HFFc6 (cell line): ENCODE results near the gene TRMU. TPM values are rescaled to one million over a fixed set of nuclear protein-coding genes. Genes with fewer than 3 reads are reported as not detected.

ENCODE experiments used
- DNase-seq: peaks from one replicate; pipeline ENCODE4 v3.0.0-alpha.2; 2018
- H3K27ac Mint-ChIP-seq: 2 replicates; pipeline ENCODE4 v1.8.0; 2020; ENCODE audit warnings: mild to moderate bottlenecking, mixed read lengths
- H3K27me3 Mint-ChIP-seq: 2 replicates; pipeline ENCODE4 v1.8.0; 2021; ENCODE audit warnings: mild to moderate bottlenecking, moderate library complexity, mixed read lengths; ENCODE audit not compliant: insufficient read depth
- H3K36me3 Mint-ChIP-seq: 2 replicates; pipeline ENCODE4 v1.8.0; 2021; ENCODE audit warnings: low read depth, mixed read lengths
- H3K4me1 Mint-ChIP-seq: 2 replicates; pipeline ENCODE4 v1.8.0; 2020; ENCODE audit warnings: low read depth, mixed read lengths
- H3K4me3 Mint-ChIP-seq: 2 replicates; pipeline ENCODE4 v1.8.0; 2020; ENCODE audit warnings: mild to moderate bottlenecking, moderate library complexity, mixed read lengths
- H3K9me3 Mint-ChIP-seq: 2 replicates; pipeline ENCODE4 v1.8.0; 2020; ENCODE audit warnings: mild to moderate bottlenecking, mixed read lengths
- total RNA-seq, 6 experiments: library from RNA; stranded (reverse); fragmentation: NEBNext Ultra II Directional; extraction: Animal tissue kit (Norgen Biotek cat#: 25700); gene quantifications; 2 replicates in 1 of 6; 3 replicates in 5 of 6; pipeline ENCODE4 v1.2.3, GENCODE V29; 2021
- TF ChIP-seq, protein P1 (sequence below): fragments of 200-600 bp; sonication (generic); IDR thresholded peaks from 2 replicates; pipeline ENCODE4 v1.5.0; 2021; ENCODE audit warnings: antibody characterized with exemption, mild to moderate bottlenecking

TRMU gene
- total RNA-seq, 6 experiments from 2014 or later: 26.4 to 36.4 (median 32.4) TPM

DNA sequence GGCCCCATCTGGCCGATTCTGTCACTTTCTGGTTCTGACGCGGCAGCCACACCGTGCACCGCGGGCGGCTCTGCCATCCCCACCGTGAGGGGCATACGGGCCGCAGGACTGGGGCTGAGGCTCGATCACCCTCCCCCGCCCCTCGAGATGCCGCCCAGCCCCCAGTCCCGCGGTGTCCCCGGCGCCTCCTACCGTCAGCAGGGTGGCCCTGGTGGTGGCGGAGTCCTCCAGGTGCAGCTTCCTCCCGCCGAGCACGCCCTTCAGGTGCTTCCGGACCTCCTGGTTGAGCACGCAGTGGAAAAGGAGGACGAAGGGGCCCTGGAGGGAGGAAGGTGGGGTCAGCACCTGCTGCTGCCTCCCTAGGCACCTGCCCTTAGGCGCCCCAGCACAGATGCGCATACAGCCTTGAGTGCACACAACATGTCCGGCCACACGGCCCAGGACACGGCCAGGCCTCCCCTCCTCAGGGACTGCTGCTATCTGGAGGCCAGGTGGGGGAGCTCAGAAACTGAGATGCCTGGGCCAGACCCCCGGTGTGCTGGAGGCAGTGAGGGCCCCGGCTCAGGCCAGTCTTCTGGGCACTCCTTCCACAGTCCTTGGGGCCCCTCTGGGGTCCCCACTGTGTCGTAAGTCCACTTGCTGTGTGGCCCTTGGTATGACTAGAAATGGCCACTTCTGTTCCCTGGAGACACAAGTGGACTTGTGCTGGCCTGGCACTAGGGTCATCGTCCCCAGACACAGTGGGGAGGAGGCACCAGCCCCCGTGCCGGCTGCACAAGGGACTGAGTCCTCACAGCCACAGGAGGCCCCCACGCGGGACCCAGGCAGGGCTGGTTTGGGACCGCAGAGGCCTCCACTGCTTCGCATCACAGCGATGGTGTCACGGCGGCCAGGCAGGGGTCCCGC, 31.5 kb downstream of the TRMU start:
- H3K27me3 Mint-ChIP-seq: no peaks in the 10 kb centered on the region; the same call in 1 of the 2 replicates
- no peak for DNase-seq
- H3K36me3 Mint-ChIP-seq: no peaks in the 10 kb centered on the region
- no peak overlapping the region for H3K4me3 Mint-ChIP-seq
- no peaks in the 10 kb centered on the region for H3K9me3 Mint-ChIP-seq
- H3K27ac Mint-ChIP-seq: no peak overlapping the region
- TF ChIP-seq, protein P1, sequence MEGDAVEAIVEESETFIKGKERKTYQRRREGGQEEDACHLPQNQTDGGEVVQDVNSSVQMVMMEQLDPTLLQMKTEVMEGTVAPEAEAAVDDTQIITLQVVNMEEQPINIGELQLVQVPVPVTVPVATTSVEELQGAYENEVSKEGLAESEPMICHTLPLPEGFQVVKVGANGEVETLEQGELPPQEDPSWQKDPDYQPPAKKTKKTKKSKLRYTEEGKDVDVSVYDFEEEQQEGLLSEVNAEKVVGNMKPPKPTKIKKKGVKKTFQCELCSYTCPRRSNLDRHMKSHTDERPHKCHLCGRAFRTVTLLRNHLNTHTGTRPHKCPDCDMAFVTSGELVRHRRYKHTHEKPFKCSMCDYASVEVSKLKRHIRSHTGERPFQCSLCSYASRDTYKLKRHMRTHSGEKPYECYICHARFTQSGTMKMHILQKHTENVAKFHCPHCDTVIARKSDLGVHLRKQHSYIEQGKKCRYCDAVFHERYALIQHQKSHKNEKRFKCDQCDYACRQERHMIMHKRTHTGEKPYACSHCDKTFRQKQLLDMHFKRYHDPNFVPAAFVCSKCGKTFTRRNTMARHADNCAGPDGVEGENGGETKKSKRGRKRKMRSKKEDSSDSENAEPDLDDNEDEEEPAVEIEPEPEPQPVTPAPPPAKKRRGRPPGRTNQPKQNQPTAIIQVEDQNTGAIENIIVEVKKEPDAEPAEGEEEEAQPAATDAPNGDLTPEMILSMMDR: no peak
- H3K4me1 Mint-ChIP-seq: no peaks in the 10 kb centered on the region

DNA sequence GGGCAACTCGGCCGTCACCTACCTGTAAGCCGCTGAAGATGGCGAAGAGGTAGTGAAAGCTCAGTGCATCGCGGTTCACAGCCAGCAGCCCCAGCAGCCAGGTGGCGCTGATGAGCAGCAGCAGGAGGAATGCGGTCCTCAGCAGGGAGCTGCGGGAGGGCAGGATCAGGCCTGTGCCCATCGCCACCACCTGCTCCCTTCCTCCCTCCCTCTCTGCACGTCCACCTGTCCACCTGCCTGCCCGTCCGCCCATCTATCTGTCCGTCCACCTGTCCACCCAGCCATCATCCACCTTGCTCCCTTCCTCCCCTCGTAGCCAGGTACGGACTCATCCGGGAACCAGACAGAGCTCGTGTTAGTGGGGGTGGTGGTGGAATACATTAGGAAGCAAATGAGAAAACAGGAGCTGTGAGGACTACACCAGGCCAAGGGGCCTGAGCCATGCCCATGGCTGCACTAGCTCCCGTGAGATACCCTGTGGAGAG, 32.2 kb downstream of the TRMU start:
- Mint-ChIP-seq H3K27me3 (no peaks in the 10 kb centered on the region), H3K4me1 (no peaks in the 10 kb centered on the region), H3K9me3 (no peaks in the 10 kb centered on the region), H3K4me3 (no peak overlapping the region), H3K27ac (no peak overlapping the region), H3K36me3 (no peaks in the 10 kb centered on the region)
- DNase-seq: peak; percentile 39
- TF ChIP-seq, protein P1: peak; percentile 96

DNA sequence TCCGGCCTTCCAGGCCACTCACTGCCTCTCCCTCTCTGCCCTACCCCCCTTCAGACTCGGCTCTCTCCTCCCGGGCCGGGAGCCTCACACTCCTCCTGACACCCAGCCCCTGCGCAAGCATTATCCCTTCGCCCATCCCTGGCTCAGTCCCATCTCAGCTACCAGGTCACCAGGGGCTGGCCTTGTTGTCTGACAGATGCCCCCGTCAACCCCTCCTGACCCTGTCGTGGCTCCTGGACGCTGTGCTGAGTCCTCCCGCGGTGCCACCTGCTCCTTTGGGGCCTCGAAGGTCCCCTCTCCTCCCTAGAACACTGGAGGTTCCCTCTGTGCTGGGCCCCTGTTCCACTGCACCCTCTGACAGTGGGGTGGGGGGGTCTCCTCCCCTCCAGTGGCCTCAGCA, 32.9 kb downstream of the TRMU start:
- no peaks in the 10 kb centered on the region for H3K36me3 Mint-ChIP-seq
- no peak overlapping the region for H3K4me3 Mint-ChIP-seq
- no peaks in the 10 kb centered on the region for H3K4me1 Mint-ChIP-seq
- TF ChIP-seq, protein P1: no peak
- H3K27ac Mint-ChIP-seq: no peak overlapping the region
- DNase-seq: no peak
- no peaks in the 10 kb centered on the region for H3K27me3 Mint-ChIP-seq
- no peaks in the 10 kb centered on the region for H3K9me3 Mint-ChIP-seq

DNA sequence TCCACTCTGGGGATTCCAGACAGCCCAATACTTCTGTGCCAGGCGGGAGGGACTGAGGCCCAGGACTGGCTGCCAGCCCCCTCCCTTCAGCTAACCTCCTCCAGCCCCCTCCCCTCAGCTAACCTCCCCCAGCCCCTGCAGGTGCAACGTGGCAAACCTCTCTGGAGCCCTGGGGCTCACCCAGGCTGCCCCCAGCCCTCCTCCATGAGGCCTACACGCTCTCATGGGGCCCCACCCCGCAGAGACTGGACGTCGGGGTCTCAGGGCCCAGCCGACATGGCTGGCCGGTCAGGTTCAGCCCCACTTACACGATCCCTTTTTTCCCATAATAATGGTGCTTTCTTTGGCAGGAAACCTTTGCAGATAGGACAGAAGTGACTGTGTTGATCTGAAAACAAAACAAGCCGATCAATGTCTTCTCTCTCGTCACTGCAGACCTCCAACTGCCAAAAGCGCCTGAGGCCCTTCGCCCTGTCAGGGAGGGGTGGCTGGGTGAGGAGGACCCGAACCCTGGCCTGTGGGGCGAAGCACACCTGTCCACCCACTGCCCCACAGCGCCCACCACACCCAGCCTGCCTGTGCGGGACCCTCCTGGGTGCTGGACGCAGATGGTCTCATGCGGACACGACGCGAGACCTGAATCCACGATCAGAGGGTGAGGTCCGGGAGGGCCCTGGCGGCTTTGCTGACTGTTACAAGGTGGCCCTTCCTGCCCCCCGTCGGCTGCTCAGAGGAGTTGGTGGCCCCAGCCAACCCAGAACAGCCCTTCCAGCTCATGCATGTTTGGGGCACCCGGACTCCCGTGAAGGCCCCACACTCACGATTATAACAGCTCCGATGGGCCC, 33.6 kb downstream of the TRMU start:
- no peak overlapping the region for H3K27ac Mint-ChIP-seq
- no peaks in the 10 kb centered on the region for H3K9me3 Mint-ChIP-seq
- TF ChIP-seq, protein P1: no peak
- DNase-seq: no peak
- no peaks in the 10 kb centered on the region for H3K4me1 Mint-ChIP-seq
- H3K36me3 Mint-ChIP-seq: no peaks in the 10 kb centered on the region
- H3K27me3 Mint-ChIP-seq: no peaks in the 10 kb centered on the region
- H3K4me3 Mint-ChIP-seq: no peak overlapping the region

DNA sequence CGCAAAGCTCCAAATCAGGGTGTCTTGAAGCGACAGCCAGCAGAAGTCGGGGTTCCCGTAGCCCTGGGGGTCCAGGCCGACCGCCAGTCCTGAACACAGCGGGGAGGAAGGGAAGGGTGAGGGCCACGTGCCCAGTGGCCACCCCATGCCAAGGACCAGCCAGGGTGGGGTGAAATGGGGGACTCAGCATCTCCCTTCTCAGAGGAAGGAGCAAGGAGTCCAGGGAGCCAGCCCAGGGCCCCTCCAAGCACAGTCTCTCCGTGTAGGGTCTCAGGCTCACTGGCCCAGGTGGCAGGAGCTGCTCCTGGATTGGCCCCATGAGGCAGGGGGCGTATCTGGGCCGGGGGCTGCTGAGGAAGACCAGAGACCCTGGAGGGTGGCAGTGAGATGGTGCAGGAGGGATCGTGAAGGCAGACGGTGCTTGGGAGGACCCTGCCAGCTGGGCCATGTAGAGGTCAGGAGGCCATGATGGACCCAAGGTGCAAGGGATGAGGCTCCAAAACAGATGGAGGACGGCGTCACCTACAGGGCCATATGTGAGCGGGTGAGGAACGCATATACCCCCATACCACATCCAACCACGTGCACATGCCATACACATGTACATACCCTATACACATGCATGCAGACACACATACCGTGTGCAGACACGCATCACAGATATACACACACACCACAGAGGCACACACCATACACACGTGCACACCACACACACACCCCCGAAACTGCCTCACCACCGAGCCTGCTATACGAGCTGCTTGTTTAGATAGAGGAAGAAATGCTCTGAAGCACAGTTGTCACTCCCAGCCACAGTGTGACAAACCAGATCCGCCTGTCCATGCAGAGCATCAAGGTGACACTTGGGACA, 34.4 kb downstream of the TRMU start:
- Mint-ChIP-seq H3K4me3 (no peak overlapping the region), H3K36me3 (no peaks in the 10 kb centered on the region), H3K27ac (no peak overlapping the region)

More for the DNA sequence above, 34.4 kb downstream of the TRMU start:
- Mint-ChIP-seq H3K9me3 (no peaks in the 10 kb centered on the region), H3K27me3 (no peaks in the 10 kb centered on the region), H3K4me1 (no peaks in the 10 kb centered on the region)
- TF ChIP-seq, protein P1: no peak
- DNase-seq: no peak
